Psoas muscle (tissue), 8 donors: ENCODE measurements around the gene POLR2C. TPM values are rescaled to one million over a fixed set of nuclear protein-coding genes. Genes with fewer than 3 reads are reported as not detected.

Experiments used
- ATAC-seq, 4 donors: fragments of 200-7000 bp; cut with Tn5 transposase; one replicate each; pipeline ENCODE4 v1.9.1; 2020; ENCODE audit warnings: moderate library complexity in 3 of 4, mild to moderate bottlenecking in 2 of 4
- DNase-seq, 2 donors: peaks; one replicate each; pipeline ENCODE4 v3.0.0-alpha.2; 2020
- H3K27ac ChIP-seq: fragments of 200-600 bp; one replicate; pipeline ENCODE4 v1.8.0; 2022
- H3K27me3 ChIP-seq, 3 donors: fragments of 200-600 bp in 1 of 3; one replicate each; pipeline versions ENCODE4 v1.6.1 to v1.8.0; 2013 to 2022; ENCODE audit warnings: low read length in 2 of 3, mild to moderate bottlenecking in 2 of 3, moderate library complexity in 1 of 3; ENCODE audit not compliant: insufficient read depth in 3 of 3
- H3K36me3 ChIP-seq, 2 donors: fragments of 200-600 bp in 1 of 2; one replicate each; pipeline versions ENCODE4 v1.6.1 to v1.8.0; 2013 to 2022; ENCODE audit warnings: low read depth in 1 of 2, mild to moderate bottlenecking in 1 of 2, moderate library complexity in 1 of 2; ENCODE audit not compliant: insufficient read depth in 1 of 2
- H3K4me1 ChIP-seq: fragments of 200-600 bp; one replicate; pipeline ENCODE4 v1.8.0; 2022
- H3K4me3 ChIP-seq: fragments of 200-600 bp; one replicate; pipeline ENCODE4 v1.8.0; 2022; ENCODE audit warnings: mild to moderate bottlenecking
- H3K9me3 ChIP-seq: fragments of 200-600 bp; one replicate; pipeline ENCODE4 v1.8.0; 2022
- CTCF ChIP-seq: fragments of 200-600 bp; IDR thresholded peaks from one replicate; pipeline ENCODE4 v1.8.0; 2022; ENCODE audit warnings: antibody characterized with exemption
- WGBS, 3 donors: extraction: QIAGEN DNeasy Blood & Tissue Kit; methylation state at CpG; one replicate each; pipeline versions ENCODE4 v1.1.6 to v1.1.7; 2013; 5-methylcytosine and 5-hydroxymethylcytosine counted together
- intact Hi-C, 2 donors: fragments of 100-400 bp; cut with DNase I; formaldehyde crosslinking; loops; one replicate each; pipeline versions ENCODE4 v1.11.0 to v1.14.2; 2022
- polyA plus RNA-seq, 3 donors: library from polyadenylated mRNA; stranded (reverse); fragments of 200-250 nt; gene quantifications; one replicate each; pipeline ENCODE4 v1.2.3, GENCODE V29; 2013
- total RNA-seq, 4 donors: library from RNA; stranded (reverse); fragmentation: NEBNext Ultra II Directional in 2 of 4; extraction: Animal tissue kit (Norgen Biotek cat#: 25700) in 2 of 4; gene quantifications; one replicate each; pipeline versions ENCODE4 v1.2.1 to v1.2.4, GENCODE V29; 2021 to 2023
- donor health status: healthy with polysubstance abuse.
- donor health status: DM: no; HTN: no; CAD: no; lungs with moderate emphysema.
- donor health status: Bipolar disorder and iron deficiency.
- donor health status: healthy.
- donor health status: DM: yes; HTN: yes; CAD: no.
- donor health status: DM: no; HTN: no; CAD: no.
- donor health status: DM: no; HTN: no; CAD: no.
- donor health status: DM: yes; HTN: yes; CAD: no.

The POLR2C gene
- total and polyA plus RNA-seq, 7 donors: 45.1 to 97.1 (median 57.0) TPM

- WGBS, 3 donors: 80 to 88% (median 88%) methylated on average over 6 of the region's 6 CpGs
- Histone ChIP-seq H3K9me3 (no peaks in the 10 kb centered on the region), H3K4me3 (no peak overlapping the region), H3K27me3 (no peaks in the 10 kb centered on the region), H3K4me1 (no peaks in the 10 kb centered on the region), H3K27ac (no peak overlapping the region), H3K36me3 (peaks cover 0 to 20% of the 10 kb centered on the region in 2 donors)
- intact Hi-C loops: loop anchor here in 1 of 2 donors (5.0 kb wide), 1 partner anchor 41 kb away; no protein-coding TSS in a partner anchor
- no peak for TF ChIP-seq CTCF
- ATAC-seq (no peak), DNase-seq (peak in 1 of 2 donors; percentile 21)
These were observed 14.3 kb downstream of the POLR2C start for GRCh38 chr16:57476546-57477410.

- DNase-seq: peak in 1 of 2 donors; percentile 35
- no peaks in the 10 kb centered on the region for H3K27me3 ChIP-seq
- H3K36me3 ChIP-seq: peaks cover 0 to 13% of the 10 kb centered on the region in 2 donors
- no peak overlapping the region for H3K27ac ChIP-seq
- H3K4me1 ChIP-seq: no peaks in the 10 kb centered on the region
- intact Hi-C loops: loop anchor here in 1 of 2 donors (5.0 kb wide), 1 partner anchor 40 kb away; no protein-coding TSS in a partner anchor
- no peak overlapping the region for H3K4me3 ChIP-seq
- no peak for ATAC-seq
- 68 to 76% (median 73%) methylated on average over 9 of the region's 9 CpGs for WGBS, 3 donors
- no peaks in the 10 kb centered on the region for H3K9me3 ChIP-seq
- TF ChIP-seq CTCF: no peak
These were observed 15.2 kb downstream of the POLR2C start for GRCh38 chr16:57477531-57478202.

GRCh38 chr16:57478396-57479204 lies 16.1 kb downstream of the POLR2C start:
- ATAC-seq: no peak
- 40 to 42% (median 42%) methylated on average over 14 to 15 of the region's 15 CpGs for WGBS, 3 donors
- Histone ChIP-seq H3K27ac (no peak overlapping the region), H3K4me3 (peak overlapping the region; percentile 59), H3K27me3 (no peaks in the 10 kb centered on the region), H3K36me3 (peaks cover 0 to 5% of the 10 kb centered on the region in 2 donors), H3K4me1 (no peaks in the 10 kb centered on the region), H3K9me3 (no peaks in the 10 kb centered on the region)
- intact Hi-C loops: loop anchor here in 1 of 2 donors (5.0 kb wide), 1 partner anchor 39 kb away; no protein-coding TSS in a partner anchor
- no peak for DNase-seq
- TF ChIP-seq CTCF: no peak

GRCh38 chr16:57479205-57479975 lies 16.9 kb downstream of the POLR2C start:
- Histone ChIP-seq H3K4me1 (no peaks in the 10 kb centered on the region), H3K9me3 (no peaks in the 10 kb centered on the region), H3K27ac (no peak overlapping the region), H3K36me3 (peaks cover 0 to 3% of the 10 kb centered on the region in 2 donors), H3K4me3 (peak overlapping the region; percentile 59), H3K27me3 (no peaks in the 10 kb centered on the region)
- intact Hi-C loops: loop anchor here in 1 of 2 donors (5.0 kb wide), 1 partner anchor 38 kb away; no protein-coding TSS in a partner anchor
- ATAC-seq (peak in 1 of 4 donors; percentile 32), DNase-seq (peak in 1 of 2 donors; percentile 65)
- WGBS, 3 donors: 7 to 9% (median 7%) methylated on average over 32 to 36 of the region's 36 CpGs
- TF ChIP-seq CTCF: no peak
